Measurements from ENCODE around the gene CDK18.

The CDK18 gene

GRCh38 chr1:205524794-205525101 lies 20.3 kb downstream of the CDK18 start:
- no peak for TF ChIP-seq CTCF (conservative IDR thresholded peaks at IDR 0.05; ENCODE audit: low read depth, low read length)
- no peak for DNase-seq (ENCODE audit: low read depth)
- no peak overlapping the region for H3K4me3 ChIP-seq (ENCODE audit: low read length)

GRCh38 chr1:205525495-205526285 lies 21.2 kb downstream of the CDK18 start:
- H3K4me3 ChIP-seq (ENCODE audit: low read length) = no peak overlapping the region
- no peak for TF ChIP-seq CTCF (conservative IDR thresholded peaks at IDR 0.05; ENCODE audit: low read depth, low read length)
- DNase-seq (ENCODE audit: low read depth) = no peak

- H3K4me3 ChIP-seq (ENCODE audit: low read length) = no peak overlapping the region
- no peak for TF ChIP-seq CTCF (conservative IDR thresholded peaks at IDR 0.05; ENCODE audit: low read depth, low read length)
- DNase-seq (ENCODE audit: low read depth) = no peak
These were observed 22.0 kb downstream of the CDK18 start for GRCh38 chr1:205526431-205526830.

- no peak overlapping the region for H3K4me3 ChIP-seq (ENCODE audit: low read length)
- TF ChIP-seq CTCF (conservative IDR thresholded peaks at IDR 0.05; ENCODE audit: low read depth, low read length) = no peak
- DNase-seq (ENCODE audit: low read depth) = no peak
These were observed 23.5 kb downstream of the CDK18 start for GRCh38 chr1:205527931-205528330.

GRCh38 chr1:205528446-205528886 lies 24.0 kb downstream of the CDK18 start:
- no peak for TF ChIP-seq CTCF (conservative IDR thresholded peaks at IDR 0.05; ENCODE audit: low read depth, low read length)
- no peak for DNase-seq (ENCODE audit: low read depth)
- no peak overlapping the region for H3K4me3 ChIP-seq (ENCODE audit: low read length)

GRCh38 chr1:205528887-205529825 lies 24.7 kb downstream of the CDK18 start:
- DNase-seq (ENCODE audit: low read depth) = no peak
- TF ChIP-seq CTCF (conservative IDR thresholded peaks at IDR 0.05; ENCODE audit: low read depth, low read length) = peak; percentile 82
- no peak overlapping the region for H3K4me3 ChIP-seq (ENCODE audit: low read length)

Measured in retinal pigment epithelial cell (primary cell).